ENCODE data around the gene WBP1L.

WBP1L gene

DNA sequence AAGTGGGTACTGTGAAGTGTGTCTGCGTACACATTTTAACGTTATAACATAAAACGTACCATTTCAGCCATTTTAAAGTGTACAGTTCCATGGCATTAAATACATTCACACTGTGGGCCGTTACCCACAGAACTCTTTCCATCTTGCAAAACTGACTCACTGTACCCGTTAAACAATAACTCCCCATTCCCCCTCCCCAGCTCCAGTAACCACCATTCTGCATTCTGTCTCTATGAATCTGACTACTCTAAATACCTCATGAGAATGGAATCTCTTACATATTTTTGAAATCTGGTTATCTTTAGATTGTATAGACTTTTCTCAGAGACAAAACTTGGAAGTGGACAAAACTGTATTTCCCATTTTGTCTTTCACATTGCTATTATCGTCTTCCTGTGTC, 38.8 kb upstream of the WBP1L start:
- TF ChIP-seq, protein P1, sequence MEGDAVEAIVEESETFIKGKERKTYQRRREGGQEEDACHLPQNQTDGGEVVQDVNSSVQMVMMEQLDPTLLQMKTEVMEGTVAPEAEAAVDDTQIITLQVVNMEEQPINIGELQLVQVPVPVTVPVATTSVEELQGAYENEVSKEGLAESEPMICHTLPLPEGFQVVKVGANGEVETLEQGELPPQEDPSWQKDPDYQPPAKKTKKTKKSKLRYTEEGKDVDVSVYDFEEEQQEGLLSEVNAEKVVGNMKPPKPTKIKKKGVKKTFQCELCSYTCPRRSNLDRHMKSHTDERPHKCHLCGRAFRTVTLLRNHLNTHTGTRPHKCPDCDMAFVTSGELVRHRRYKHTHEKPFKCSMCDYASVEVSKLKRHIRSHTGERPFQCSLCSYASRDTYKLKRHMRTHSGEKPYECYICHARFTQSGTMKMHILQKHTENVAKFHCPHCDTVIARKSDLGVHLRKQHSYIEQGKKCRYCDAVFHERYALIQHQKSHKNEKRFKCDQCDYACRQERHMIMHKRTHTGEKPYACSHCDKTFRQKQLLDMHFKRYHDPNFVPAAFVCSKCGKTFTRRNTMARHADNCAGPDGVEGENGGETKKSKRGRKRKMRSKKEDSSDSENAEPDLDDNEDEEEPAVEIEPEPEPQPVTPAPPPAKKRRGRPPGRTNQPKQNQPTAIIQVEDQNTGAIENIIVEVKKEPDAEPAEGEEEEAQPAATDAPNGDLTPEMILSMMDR (IDR thresholded peaks at IDR 0.05; ENCODE audit: low read depth, low read length) = no peak
- H3K4me3 ChIP-seq (ENCODE audit: low read depth, low read length) = no peak overlapping the region

DNA sequence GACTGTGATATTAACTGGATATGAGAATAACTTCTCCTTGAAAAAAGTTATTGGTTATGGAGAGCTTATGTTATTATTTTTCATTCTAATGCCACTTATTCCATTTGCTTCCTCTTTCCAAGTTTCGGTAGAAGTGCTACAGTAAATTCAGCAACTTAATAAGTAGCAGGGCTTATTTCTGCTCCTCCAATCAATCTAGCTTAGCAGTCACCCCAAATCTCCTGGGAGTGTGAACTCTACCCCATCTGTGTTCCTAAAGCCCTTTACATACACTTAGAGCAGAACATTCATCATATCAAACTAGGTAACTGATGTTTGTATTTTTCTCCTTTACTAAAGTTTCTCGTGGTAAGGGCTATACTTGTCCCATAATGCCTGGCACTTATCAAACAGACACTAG, 38.2 kb upstream of the WBP1L start:
- H3K4me3 ChIP-seq (ENCODE audit: low read depth, low read length) = no peak overlapping the region
- TF ChIP-seq, protein P1 (IDR thresholded peaks at IDR 0.05; ENCODE audit: low read depth, low read length) = no peak

DNA sequence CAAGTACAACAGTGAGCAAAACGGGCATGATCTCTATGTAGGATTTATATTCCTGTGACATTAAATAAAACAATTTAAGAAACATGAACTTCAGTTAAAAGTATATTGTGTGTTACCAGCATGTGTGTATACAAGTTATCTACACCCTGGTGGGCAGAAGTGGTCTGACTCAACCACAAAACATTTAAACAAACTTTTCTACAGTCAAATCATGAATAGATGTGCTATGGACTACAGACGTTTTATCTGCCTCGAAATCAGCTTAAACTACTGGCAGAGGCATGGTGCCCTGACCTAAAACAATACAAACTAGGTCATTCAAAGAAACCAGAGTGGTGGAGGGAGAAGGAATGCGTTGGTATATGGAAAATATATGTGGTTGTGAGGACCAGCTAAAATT, 33.1 kb upstream of the WBP1L start:
- H3K4me3 ChIP-seq (ENCODE audit: low read depth, low read length) = no peak overlapping the region
- TF ChIP-seq, protein P1 (IDR thresholded peaks at IDR 0.05; ENCODE audit: low read depth, low read length) = no peak

DNA sequence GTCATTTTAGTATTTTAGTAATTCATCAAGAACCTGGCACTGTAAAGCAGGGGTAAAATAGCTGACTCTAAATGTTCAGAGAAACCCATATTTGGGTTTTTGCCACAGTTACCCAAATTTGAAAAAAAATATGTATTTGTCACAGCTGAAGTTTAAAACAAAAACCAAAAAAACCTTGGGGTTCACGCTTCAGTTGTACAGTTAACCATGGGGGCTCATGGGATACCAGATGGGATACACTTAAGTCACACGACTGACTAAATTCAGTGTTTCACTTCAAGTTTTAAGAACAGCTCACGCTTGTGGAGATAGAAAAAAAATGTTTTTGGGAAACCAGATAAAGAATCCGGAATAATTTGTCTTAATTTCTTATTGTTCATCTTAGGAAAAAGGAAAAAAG, 31.7 kb upstream of the WBP1L start:
- H3K4me3 ChIP-seq (ENCODE audit: low read depth, low read length) = no peak overlapping the region
- TF ChIP-seq, protein P1 (IDR thresholded peaks at IDR 0.05; ENCODE audit: low read depth, low read length) = no peak

DNA sequence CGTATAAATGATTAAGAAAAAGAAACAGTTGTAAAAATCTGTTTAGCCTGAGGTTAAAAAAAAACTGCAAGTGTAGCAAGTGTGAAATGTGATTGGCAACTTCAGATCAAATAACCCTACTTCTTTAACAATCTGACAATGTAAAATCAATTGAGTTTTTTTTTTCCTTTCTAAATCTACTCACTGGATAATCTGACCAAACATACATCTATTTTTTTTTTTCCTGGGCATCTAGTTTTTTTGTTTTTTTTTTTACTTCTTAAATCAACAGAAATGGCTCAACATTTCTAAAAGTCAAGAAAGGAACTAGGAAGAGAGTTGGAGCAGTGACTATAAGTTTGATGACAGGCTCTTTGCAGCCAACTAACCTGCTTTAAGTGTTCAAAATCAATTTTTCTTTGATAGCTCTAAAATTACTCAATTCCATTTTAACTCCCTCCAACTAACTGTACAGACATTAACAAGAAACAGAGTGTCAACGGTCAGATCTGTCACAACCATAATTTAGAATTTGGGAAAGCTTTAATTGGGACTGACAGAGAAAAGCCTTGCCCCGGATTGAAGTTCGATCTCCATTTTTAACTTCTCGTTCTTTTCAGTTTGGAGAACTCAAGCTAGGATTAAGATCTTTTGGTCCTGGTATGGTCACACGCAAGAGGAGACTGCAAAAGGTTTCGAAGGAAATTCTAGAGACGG, 30.8 kb upstream of the WBP1L start:
- TF ChIP-seq, protein P1 (IDR thresholded peaks at IDR 0.05; ENCODE audit: low read depth, low read length) = no peak
- H3K4me3 ChIP-seq (ENCODE audit: low read depth, low read length) = peak overlapping the region; percentile 89

DNA sequence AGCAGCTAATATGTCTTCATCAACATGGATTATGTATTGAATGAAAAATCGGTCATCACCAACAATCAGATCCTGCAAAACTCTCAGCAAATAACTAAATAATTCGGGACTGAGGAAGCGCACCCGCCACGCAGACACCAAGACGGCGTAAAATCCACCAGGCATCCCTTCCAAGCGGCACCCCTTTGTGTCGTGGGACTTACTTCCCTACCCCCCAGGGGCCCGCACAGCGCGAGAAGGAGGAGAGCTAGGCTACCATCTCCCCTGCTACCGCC, 30.3 kb upstream of the WBP1L start:
- peak overlapping the region; percentile 89 for H3K4me3 ChIP-seq (ENCODE audit: low read depth, low read length)
- TF ChIP-seq, protein P1 (IDR thresholded peaks at IDR 0.05; ENCODE audit: low read depth, low read length) = no peak

DNA sequence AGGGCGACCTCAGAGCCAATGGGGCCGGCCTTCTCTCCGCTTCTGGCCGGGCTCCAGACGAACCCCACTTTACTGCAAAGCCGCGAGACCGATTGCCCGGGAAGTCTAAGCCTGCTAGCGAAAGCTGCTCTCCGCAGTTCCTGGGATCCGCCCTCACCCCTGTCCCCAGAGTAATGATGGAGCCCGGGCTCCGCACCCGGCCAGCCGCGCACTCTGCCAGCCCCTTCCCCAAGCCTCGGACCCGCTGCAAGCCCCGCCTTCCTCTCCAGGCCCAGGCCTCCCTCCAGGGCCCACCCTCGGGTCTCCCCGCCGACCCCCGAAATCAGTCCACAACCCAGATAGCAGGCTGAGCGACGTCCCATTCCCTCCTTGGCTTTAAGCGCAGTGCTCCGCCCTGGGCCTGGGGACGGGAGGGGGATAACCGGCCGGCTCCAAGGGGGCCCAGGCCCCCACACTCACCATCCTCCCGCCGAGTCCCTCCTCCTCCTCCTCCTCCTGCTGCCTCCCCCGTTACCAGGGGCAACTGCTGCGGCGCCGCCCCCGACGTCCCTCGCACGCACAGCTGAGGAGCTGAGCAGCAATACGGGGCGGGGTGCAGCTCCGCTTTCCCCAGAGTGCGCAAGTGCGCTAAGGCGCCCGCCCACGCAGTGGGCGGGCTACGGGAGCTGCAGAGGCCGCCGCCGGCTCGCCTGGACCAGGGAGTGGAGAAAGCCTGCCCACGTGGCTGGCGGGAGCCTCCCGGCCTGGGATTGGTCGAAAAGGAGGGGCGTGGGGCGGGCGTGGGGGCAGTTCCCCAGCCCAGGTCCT, 29.7 kb upstream of the WBP1L start, which contains the start of gene ARL3:
ARL3 (minus strand) TSS at position 584 of the 807 bp plus-strand sequence; CDS start at position 462, 122 bp downstream.
- TF ChIP-seq, protein P1 (IDR thresholded peaks at IDR 0.05; ENCODE audit: low read depth, low read length) = peak; percentile 34
- H3K4me3 ChIP-seq (ENCODE audit: low read depth, low read length) = peak within 1 kb of the TSS; percentile 89

All from WI38 (cell line).